CD4-positive, alpha-beta memory T cell (primary cell): ENCODE results near the gene MSH6. TPM values are rescaled to one million over a fixed set of nuclear protein-coding genes. Genes with fewer than 3 reads are reported as not detected.
"Not testable (repeated sequence)": the region's sequence is repeated elsewhere in the genome, so short reads cannot be mapped to it uniquely, and the experiment has no call there.

Experiments used
- CTCF ChIA-PET: fragments of 350-600 bp; sonication (Branson Sonifier 250); formaldehyde crosslinking; loops from one replicate; lab custom pipeline; 2021; ENCODE audit warnings: inconsistent platforms; ENCODE audit not compliant: partially characterized antibody; lab: Charles Lee
- POLR2A ChIA-PET: fragments of 350-600 bp; sonication (Branson Sonifier 250); formaldehyde crosslinking; loops from one replicate; lab custom pipeline; 2021; ENCODE audit not compliant: partially characterized antibody; lab: Charles Lee
- DNase-seq, 5 donors: peaks; one replicate each; pipeline versions ENCODE4 v3.0.0 to v3.0.0-alpha.2; 2020 to 2022; ENCODE audit warnings: mixed read lengths in 1 of 5
- H3K27ac ChIP-seq: one replicate; pipeline ENCODE4 v1.7.0; 2013; ENCODE audit warnings: low read depth, low read length
- H3K27me3 ChIP-seq: 2 replicates; pipeline ENCODE4 v1.7.0; 2013; ENCODE audit warnings: mild to moderate bottlenecking, low read length, moderate library complexity; ENCODE audit not compliant: insufficient read depth
- H3K36me3 ChIP-seq: 2 replicates; pipeline ENCODE4 v1.7.0; 2013; ENCODE audit warnings: mild to moderate bottlenecking, low read length, moderate library complexity; ENCODE audit not compliant: insufficient read depth
- H3K4me1 ChIP-seq: 2 replicates; pipeline ENCODE4 v1.7.0; 2013; ENCODE audit warnings: mild to moderate bottlenecking, low read length, moderate library complexity; ENCODE audit not compliant: insufficient read depth
- H3K4me3 ChIP-seq, 2 donors: one replicate each; pipeline ENCODE4 v1.7.0; 2013; ENCODE audit warnings: low read length in 2 of 2, mild to moderate bottlenecking in 1 of 2
- H3K9me3 ChIP-seq, 2 donors: one replicate each; pipeline ENCODE4 v1.7.0; 2013; ENCODE audit warnings: low read length in 2 of 2, control low read depth in 1 of 2; ENCODE audit not compliant: control insufficient read depth in 1 of 2
- H3K27ac Mint-ChIP-seq, 7 donors: one replicate each; pipeline ENCODE4 v1.8.0; 2020 to 2021; ENCODE audit warnings: mixed read lengths in 7 of 7, mild to moderate bottlenecking in 6 of 7, inconsistent platforms in 3 of 7, moderate library complexity in 3 of 7
- H3K27me3 Mint-ChIP-seq, 2 donors: one replicate each; pipeline ENCODE4 v1.8.0; 2020 to 2021; ENCODE audit warnings: mixed read lengths in 2 of 2
- H3K36me3 Mint-ChIP-seq, 2 donors: one replicate each; pipeline ENCODE4 v1.8.0; 2020 to 2021; ENCODE audit warnings: mixed read lengths in 2 of 2, inconsistent platforms in 1 of 2, mild to moderate bottlenecking in 1 of 2
- H3K4me1 Mint-ChIP-seq, 4 donors: one replicate each; pipeline ENCODE4 v1.8.0; 2020 to 2021; ENCODE audit warnings: mixed read lengths in 4 of 4, mild to moderate bottlenecking in 1 of 4
- H3K4me3 Mint-ChIP-seq, 8 donors: one replicate each; pipeline ENCODE4 v1.8.0; 2020 to 2021; ENCODE audit warnings: mixed read lengths in 8 of 8, mild to moderate bottlenecking in 7 of 8, moderate library complexity in 6 of 8, inconsistent platforms in 3 of 8
- H3K9me3 Mint-ChIP-seq, 8 donors: one replicate each; pipeline ENCODE4 v1.8.0; 2020 to 2021; ENCODE audit warnings: mixed read lengths in 8 of 8, mild to moderate bottlenecking in 5 of 8, inconsistent platforms in 3 of 8, moderate library complexity in 1 of 8
- intact Hi-C: fragments of 100-400 bp; cut with micrococcal nuclease; formaldehyde crosslinking; loops from one replicate; pipeline ENCODE4 v1.15.1; 2023
- polyA plus RNA-seq, 2 donors: library from polyadenylated mRNA; unstranded; fragments of 300-500 nt; fragmentation: Illumina TruSeq; gene quantifications; one replicate each; pipeline ENCODE4 v1.2.3, GENCODE V29; 2021
- total RNA-seq, 2 experiments: library from RNA; stranded (reverse); gene quantifications; one replicate each; pipeline ENCODE4 v1.2.3, GENCODE V29; 2021

Gene MSH6
- total and polyA plus RNA-seq, 4 experiments from 2014 or later: 11.9 to 49.9 (median 37.6) TPM

DNA sequence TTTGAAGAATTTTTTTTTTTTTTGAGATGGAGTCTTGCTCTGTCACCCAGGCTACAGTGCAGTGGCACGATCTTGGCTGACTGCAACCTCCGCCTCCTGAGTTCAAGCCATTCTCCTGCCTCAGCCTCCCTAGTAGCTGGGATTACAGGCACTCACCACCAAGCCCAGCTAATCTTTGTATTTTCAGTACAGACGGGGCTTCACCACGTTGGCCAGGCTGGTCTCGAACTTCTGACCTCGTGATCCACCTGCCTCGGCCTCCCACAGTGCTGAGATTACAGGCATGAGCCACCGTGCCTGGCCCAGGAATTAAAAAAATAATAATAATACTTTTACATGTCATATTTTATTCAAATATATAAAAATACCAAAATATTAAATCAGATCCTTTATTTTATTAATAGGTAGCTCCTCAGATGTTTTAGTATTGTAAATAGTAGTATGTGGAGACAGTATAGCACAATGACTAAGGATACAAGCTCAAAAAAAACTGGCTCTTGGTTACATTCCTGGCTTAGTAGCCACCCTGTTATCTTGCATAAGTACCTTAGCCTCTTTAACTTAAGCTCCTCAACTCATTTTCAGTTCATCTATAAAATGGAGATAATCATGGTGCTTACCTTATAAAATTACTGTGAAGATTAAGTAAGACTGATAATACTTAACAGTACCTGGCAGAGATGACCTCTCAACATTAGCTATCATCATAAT is 70.3 kb downstream of the MSH6 start:
- H3K27me3 ChIP-seq, CTCF ChIA-PET, H3K4me3 ChIP-seq, POLR2A ChIA-PET, intact Hi-C loops, H3K9me3 Mint-ChIP-seq, H3K36me3 ChIP-seq, DNase-seq, H3K9me3 ChIP-seq, H3K27ac Mint-ChIP-seq, H3K27ac ChIP-seq, H3K36me3 Mint-ChIP-seq, H3K27me3 Mint-ChIP-seq, H3K4me3 Mint-ChIP-seq: not testable (repeated sequence)
- peaks cover 40 to 67% (median 55%) of the 10 kb centered on the region in 4 donors for H3K4me1 Mint-ChIP-seq
- H3K4me1 ChIP-seq: peaks cover 24% of the 10 kb centered on the region

Other genes with a start within 250 kb of the MSH6 start
- gene KCNK12, start 212.2 kb upstream of the MSH6 start, total RNA-seq: under 1 TPM; 0.79 to 0.86 TPM
- under 1 TPM; 0.20 to 0.32 TPM for gene KCNK12, start 212.2 kb upstream of the MSH6 start, polyA plus RNA-seq
- gene FBXO11, start 123.4 kb downstream of the MSH6 start, total RNA-seq: 10 to 100 TPM; 85.6 to 87.3 TPM
- 10 to 100 TPM in 1 of 2 donors, 1 to 10 TPM in 1; 4.7 to 12.2 TPM for gene FBXO11, start 123.4 kb downstream of the MSH6 start, polyA plus RNA-seq